GM12873 (cell line): Measurements from ENCODE around the gene CD22.

Source experiments
- TF ChIP-seq, protein P1 (sequence below): IDR thresholded peaks from 2 replicates; pipeline ENCODE4 v1.5.1; 2012; ENCODE audit warnings: low read depth, mild to moderate bottlenecking, moderate library complexity, low read length, control low read depth; ENCODE audit not compliant: insufficient read depth; ENCODE audit errors: missing control alignments

CD22 gene

DNA sequence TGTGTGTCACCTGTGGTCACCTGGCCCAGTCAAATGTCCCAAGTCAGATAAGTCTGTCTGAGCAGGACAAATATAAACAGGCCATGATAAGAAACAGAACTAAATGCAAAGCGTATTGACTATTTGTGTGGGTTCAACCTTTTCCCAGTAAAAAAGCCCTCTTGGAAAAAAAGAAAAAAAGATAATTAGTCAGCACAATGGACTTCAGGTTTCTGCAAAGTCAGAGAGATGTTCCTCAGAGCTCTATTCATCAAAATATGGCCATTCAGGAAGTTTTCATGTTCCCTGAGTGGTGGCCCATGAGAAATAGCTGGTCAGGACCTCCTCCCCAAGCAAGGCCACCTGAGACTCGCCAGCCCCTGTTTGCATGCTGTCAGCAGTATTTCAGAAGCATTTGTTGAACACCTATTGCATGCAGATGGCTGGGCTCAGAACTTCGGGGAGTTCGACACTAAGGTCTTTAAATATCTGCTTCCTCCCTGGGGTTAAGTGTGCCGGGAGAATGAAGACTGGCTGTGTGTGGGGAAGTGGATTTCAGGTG lies 32.0 kb downstream of the CD22 start:
- TF ChIP-seq, protein P1, sequence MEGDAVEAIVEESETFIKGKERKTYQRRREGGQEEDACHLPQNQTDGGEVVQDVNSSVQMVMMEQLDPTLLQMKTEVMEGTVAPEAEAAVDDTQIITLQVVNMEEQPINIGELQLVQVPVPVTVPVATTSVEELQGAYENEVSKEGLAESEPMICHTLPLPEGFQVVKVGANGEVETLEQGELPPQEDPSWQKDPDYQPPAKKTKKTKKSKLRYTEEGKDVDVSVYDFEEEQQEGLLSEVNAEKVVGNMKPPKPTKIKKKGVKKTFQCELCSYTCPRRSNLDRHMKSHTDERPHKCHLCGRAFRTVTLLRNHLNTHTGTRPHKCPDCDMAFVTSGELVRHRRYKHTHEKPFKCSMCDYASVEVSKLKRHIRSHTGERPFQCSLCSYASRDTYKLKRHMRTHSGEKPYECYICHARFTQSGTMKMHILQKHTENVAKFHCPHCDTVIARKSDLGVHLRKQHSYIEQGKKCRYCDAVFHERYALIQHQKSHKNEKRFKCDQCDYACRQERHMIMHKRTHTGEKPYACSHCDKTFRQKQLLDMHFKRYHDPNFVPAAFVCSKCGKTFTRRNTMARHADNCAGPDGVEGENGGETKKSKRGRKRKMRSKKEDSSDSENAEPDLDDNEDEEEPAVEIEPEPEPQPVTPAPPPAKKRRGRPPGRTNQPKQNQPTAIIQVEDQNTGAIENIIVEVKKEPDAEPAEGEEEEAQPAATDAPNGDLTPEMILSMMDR, result no peak

GRCh38 chr19:35362261-35363000 lies 33.4 kb downstream of the CD22 start:
- TF ChIP-seq, protein P1, result no peak

DNA sequence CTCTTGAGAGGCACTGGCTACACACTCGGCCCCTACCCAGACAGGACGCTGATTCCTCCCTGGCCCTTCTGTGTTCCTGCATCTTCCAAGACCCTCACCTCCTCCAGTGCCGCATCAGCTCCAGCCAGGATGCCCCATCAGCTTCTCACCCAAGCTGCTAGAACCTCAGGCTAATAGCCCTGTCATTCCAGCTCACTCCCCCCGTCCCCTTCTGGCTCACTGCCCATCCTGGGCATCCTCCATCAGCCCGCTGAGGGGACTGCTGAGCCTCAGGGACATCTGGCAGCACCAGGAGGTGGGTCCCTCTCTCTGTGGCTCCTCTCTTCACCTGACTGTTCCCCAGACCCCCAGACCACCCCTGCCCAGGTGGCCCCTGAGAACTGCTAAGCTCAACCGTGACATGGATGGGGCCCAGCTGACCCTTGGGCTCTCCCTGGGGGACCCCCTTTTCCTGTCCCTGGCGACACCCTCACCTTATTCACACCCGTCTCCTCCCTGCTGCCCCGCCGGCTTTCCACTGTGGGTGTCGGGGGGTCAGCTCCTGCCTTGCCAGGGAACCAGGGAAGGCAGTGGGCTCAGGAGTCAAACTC lies 34.1 kb downstream of the CD22 start:
- TF ChIP-seq, protein P1, result no peak

- TF ChIP-seq, protein P1, result no peak
Observed at GRCh38 chr19:35363711-35364425, 34.9 kb downstream of the CD22 start.

DNA sequence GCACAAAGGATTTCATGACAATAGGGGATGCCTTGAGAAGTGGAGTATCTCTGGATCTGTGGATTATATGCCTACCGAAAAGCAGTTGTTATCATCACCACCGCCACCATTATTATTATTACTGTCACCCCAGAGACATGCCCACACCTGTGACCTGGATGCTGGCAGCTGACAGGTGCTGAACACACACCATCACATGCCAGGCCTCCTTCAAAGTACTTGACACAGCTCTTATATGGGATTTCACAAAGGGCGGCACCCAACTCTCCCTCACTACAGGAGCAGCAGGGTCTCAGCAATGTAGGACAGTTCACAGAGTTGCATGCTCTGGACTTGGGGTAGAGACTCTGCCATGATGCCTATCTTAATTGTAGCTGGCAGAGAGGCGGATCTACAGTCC lies 36.3 kb downstream of the CD22 start:
- TF ChIP-seq, protein P1, result no peak

DNA sequence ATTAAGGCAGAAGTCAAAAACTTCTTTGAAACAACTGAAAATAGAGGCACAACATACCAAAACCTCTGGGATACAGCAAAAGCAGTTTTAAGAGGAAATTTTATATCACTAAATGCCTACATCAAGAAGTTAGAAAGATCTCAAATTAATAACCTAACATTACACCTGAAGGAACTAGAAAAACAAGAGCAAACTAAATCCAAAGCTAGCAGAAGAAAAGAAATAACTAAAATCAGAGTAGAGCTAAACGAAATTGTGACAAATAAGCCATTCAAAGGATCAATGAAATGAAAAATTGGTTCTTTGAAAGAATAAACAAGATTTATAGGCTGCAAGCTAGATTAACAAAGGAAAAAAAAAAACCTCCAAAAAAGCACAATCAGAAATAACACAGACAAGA lies 39.4 kb downstream of the CD22 start:
- TF ChIP-seq, protein P1, result no peak

- TF ChIP-seq, protein P1, result no peak
Observed at GRCh38 chr19:35369522-35369921, 40.5 kb downstream of the CD22 start.
